ENCODE data around the gene ERC2.

ERC2 gene

DNA sequence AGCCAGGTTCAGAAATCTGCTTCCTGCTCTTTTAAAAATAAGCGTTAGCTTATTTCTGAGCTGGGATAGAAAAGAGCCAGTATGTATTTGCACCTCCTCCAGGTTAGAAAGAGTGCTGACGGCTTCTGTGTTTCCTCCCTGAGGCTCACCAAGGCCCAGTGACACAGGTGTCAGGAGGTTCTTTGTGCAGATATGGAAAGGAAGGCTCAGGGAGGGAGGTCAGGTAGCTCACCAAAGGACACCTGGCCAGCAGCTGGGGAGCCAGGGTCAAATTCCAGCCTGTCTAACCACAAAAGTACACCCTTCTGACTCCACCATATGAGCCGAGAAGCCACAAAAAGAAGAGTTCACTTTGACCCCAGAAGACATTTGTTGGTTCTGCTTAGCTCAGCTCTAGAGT, 780.1 kb downstream of the ERC2 start:
- Histone ChIP-seq H3K9me3 (ENCODE audit: control insufficient read depth in 2 of 2, low read length in 2 of 2) (no peaks in the 10 kb centered on the region), H3K4me3 (ENCODE audit: low read length in 2 of 2) (no peak overlapping the region), H3K9ac (ENCODE audit: low read depth in 1 of 2, low read length in 2 of 2) (no peak overlapping the region), H3K27ac (ENCODE audit: low read depth in 2 of 2, low read length in 2 of 2) (no peak overlapping the region), H3K4me1 (ENCODE audit: control insufficient read depth in 2 of 2, insufficient read depth in 2 of 2, low read length in 2 of 2) (peaks cover 0 to 2% of the 10 kb centered on the region in 2 donors), H3K27me3 (ENCODE audit: control insufficient read depth in 2 of 2, insufficient read depth in 2 of 2, low read length in 2 of 2) (no peaks in the 10 kb centered on the region), H3K36me3 (ENCODE audit: control insufficient read depth in 2 of 2, insufficient read depth in 2 of 2, low read length in 2 of 2) (no peaks in the 10 kb centered on the region)

GRCh38 chr3:55687526-55687925, 780.7 kb downstream of the ERC2 start:
- Histone ChIP-seq H3K27me3 (ENCODE audit: control insufficient read depth in 2 of 2, insufficient read depth in 2 of 2, low read length in 2 of 2) (no peaks in the 10 kb centered on the region), H3K4me3 (ENCODE audit: low read length in 2 of 2) (no peak overlapping the region), H3K36me3 (ENCODE audit: control insufficient read depth in 2 of 2, insufficient read depth in 2 of 2, low read length in 2 of 2) (no peaks in the 10 kb centered on the region), H3K4me1 (ENCODE audit: control insufficient read depth in 2 of 2, insufficient read depth in 2 of 2, low read length in 2 of 2) (peaks cover 0 to 2% of the 10 kb centered on the region in 2 donors), H3K9me3 (ENCODE audit: control insufficient read depth in 2 of 2, low read length in 2 of 2) (no peaks in the 10 kb centered on the region), H3K27ac (ENCODE audit: low read depth in 2 of 2, low read length in 2 of 2) (no peak overlapping the region), H3K9ac (ENCODE audit: low read depth in 1 of 2, low read length in 2 of 2) (no peak overlapping the region)

- Histone ChIP-seq H3K27ac (ENCODE audit: low read depth in 2 of 2, low read length in 2 of 2) (no peak overlapping the region), H3K4me1 (ENCODE audit: control insufficient read depth in 2 of 2, insufficient read depth in 2 of 2, low read length in 2 of 2) (peaks cover 0 to 2% of the 10 kb centered on the region in 2 donors), H3K9me3 (ENCODE audit: control insufficient read depth in 2 of 2, low read length in 2 of 2) (no peaks in the 10 kb centered on the region), H3K27me3 (ENCODE audit: control insufficient read depth in 2 of 2, insufficient read depth in 2 of 2, low read length in 2 of 2) (no peaks in the 10 kb centered on the region), H3K4me3 (ENCODE audit: low read length in 2 of 2) (no peak overlapping the region), H3K9ac (ENCODE audit: low read depth in 1 of 2, low read length in 2 of 2) (no peak overlapping the region), H3K36me3 (ENCODE audit: control insufficient read depth in 2 of 2, insufficient read depth in 2 of 2, low read length in 2 of 2) (no peaks in the 10 kb centered on the region)
Measured at GRCh38 chr3:55686426-55687254, 781.6 kb downstream of the ERC2 start.

DNA sequence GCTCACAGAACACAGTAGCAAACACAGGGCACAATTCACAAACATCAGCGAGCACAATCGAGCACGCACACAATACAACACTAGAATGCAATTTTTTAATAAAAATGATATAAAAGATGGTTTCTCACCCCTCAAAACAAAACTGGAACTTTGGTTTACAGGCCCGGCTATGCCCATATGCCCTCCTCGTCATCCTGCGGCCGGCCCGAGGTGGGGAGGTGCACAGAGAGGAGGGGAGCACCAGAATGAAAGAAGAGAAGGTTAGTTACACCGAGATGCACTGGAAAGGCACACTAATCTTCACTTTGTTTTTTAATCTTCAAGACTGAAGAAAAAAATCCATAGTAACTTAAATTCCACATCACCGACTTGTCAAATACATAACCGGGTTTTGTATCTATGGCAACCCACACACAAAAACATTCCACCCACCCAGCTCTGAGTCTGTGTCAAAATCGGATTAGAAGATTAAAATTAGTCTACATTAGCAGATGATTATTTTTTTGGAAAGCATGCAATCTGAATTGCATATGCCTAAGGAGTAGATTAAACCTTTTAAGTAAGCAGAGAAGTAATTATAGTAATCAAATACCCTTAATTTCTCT, 784.5 kb downstream of the ERC2 start:
- Histone ChIP-seq H3K9ac (ENCODE audit: low read depth in 1 of 2, low read length in 2 of 2) (no peak overlapping the region), H3K27me3 (ENCODE audit: control insufficient read depth in 2 of 2, insufficient read depth in 2 of 2, low read length in 2 of 2) (no peaks in the 10 kb centered on the region), H3K27ac (ENCODE audit: low read depth in 2 of 2, low read length in 2 of 2) (no peak overlapping the region)

GRCh38 chr3:55682461-55682860, 785.8 kb downstream of the ERC2 start:
- Histone ChIP-seq H3K27me3 (ENCODE audit: control insufficient read depth in 2 of 2, insufficient read depth in 2 of 2, low read length in 2 of 2) (no peaks in the 10 kb centered on the region), H3K36me3 (ENCODE audit: control insufficient read depth in 2 of 2, insufficient read depth in 2 of 2, low read length in 2 of 2) (no peaks in the 10 kb centered on the region), H3K4me1 (ENCODE audit: control insufficient read depth in 2 of 2, insufficient read depth in 2 of 2, low read length in 2 of 2) (peaks cover 0 to 2% of the 10 kb centered on the region in 2 donors), H3K27ac (ENCODE audit: low read depth in 2 of 2, low read length in 2 of 2) (no peak overlapping the region), H3K9ac (ENCODE audit: low read depth in 1 of 2, low read length in 2 of 2) (no peak overlapping the region), H3K9me3 (ENCODE audit: control insufficient read depth in 2 of 2, low read length in 2 of 2) (no peaks in the 10 kb centered on the region), H3K4me3 (ENCODE audit: low read length in 2 of 2) (no peak overlapping the region)

More for the DNA sequence above, 784.5 kb downstream of the ERC2 start:
- Histone ChIP-seq H3K4me3 (ENCODE audit: low read length in 2 of 2) (no peak overlapping the region), H3K36me3 (ENCODE audit: control insufficient read depth in 2 of 2, insufficient read depth in 2 of 2, low read length in 2 of 2) (no peaks in the 10 kb centered on the region), H3K4me1 (ENCODE audit: control insufficient read depth in 2 of 2, insufficient read depth in 2 of 2, low read length in 2 of 2) (peaks cover 0 to 2% of the 10 kb centered on the region in 2 donors), H3K9me3 (ENCODE audit: control insufficient read depth in 2 of 2, low read length in 2 of 2) (no peaks in the 10 kb centered on the region)

- no peaks in the 10 kb centered on the region for H3K36me3 ChIP-seq (ENCODE audit: control insufficient read depth in 2 of 2, insufficient read depth in 2 of 2, low read length in 2 of 2)
- H3K27me3 ChIP-seq (ENCODE audit: control insufficient read depth in 2 of 2, insufficient read depth in 2 of 2, low read length in 2 of 2) = no peaks in the 10 kb centered on the region
- no peaks in the 10 kb centered on the region for H3K9me3 ChIP-seq (ENCODE audit: control insufficient read depth in 2 of 2, low read length in 2 of 2)
- H3K4me1 ChIP-seq (ENCODE audit: control insufficient read depth in 2 of 2, insufficient read depth in 2 of 2, low read length in 2 of 2) = no peaks in the 10 kb centered on the region
- H3K27ac ChIP-seq (ENCODE audit: low read depth in 2 of 2, low read length in 2 of 2) = no peak overlapping the region
- no peak overlapping the region for H3K9ac ChIP-seq (ENCODE audit: low read depth in 1 of 2, low read length in 2 of 2)
- H3K4me3 ChIP-seq (ENCODE audit: low read length in 2 of 2) = no peak overlapping the region
Measured at GRCh38 chr3:55678546-55679216, 789.6 kb downstream of the ERC2 start.

DNA sequence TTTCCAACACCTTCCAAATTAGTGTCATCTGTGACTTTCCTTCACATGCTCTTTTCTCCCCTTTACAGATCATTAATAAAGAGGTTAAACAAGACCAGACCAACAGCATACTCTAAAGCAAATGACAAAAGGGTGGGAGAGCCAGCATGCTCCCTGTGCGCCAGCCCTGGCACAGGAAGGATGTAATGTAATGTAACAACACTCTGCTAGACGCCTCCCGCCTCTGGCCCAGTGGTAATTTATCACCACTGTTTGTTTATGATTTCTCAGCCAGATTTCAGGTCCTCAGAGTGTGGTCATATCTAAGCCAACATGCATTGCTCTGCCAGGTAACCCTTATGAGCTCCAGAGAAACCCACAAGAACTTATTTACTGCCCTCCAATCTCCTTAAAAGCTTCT, 791.6 kb downstream of the ERC2 start:
- no peaks in the 10 kb centered on the region for H3K9me3 ChIP-seq (ENCODE audit: control insufficient read depth in 2 of 2, low read length in 2 of 2)
- no peak overlapping the region for H3K27ac ChIP-seq (ENCODE audit: low read depth in 2 of 2, low read length in 2 of 2)
- peaks cover 0 to 3% of the 10 kb centered on the region in 2 donors for H3K4me1 ChIP-seq (ENCODE audit: control insufficient read depth in 2 of 2, insufficient read depth in 2 of 2, low read length in 2 of 2)
- H3K27me3 ChIP-seq (ENCODE audit: control insufficient read depth in 2 of 2, insufficient read depth in 2 of 2, low read length in 2 of 2) = no peaks in the 10 kb centered on the region
- H3K9ac ChIP-seq (ENCODE audit: low read depth in 1 of 2, low read length in 2 of 2) = no peak overlapping the region
- no peaks in the 10 kb centered on the region for H3K36me3 ChIP-seq (ENCODE audit: control insufficient read depth in 2 of 2, insufficient read depth in 2 of 2, low read length in 2 of 2)
- H3K4me3 ChIP-seq (ENCODE audit: low read length in 2 of 2) = no peak overlapping the region

DNA sequence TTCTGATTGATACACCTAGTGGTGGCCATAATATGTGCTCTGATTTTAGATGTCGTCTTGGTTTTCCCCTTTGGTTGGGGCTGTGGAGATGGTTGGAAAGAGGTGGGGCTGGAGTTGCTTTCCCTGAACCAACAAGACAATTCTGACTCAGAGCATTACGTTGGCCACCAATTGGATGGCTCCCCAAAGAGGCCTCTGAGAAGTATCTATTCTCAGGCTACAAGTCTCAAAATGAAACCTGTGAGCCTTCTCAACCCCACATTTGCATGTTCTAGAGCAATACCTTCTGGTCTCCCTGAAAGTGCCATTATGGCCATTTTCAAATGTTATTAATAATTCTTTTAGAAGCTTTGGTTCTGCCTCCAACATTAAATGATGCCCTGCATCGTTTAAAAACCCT, 792.8 kb downstream of the ERC2 start:
- no peak overlapping the region for H3K9ac ChIP-seq (ENCODE audit: low read depth in 1 of 2, low read length in 2 of 2)
- H3K4me3 ChIP-seq (ENCODE audit: low read length in 2 of 2) = no peak overlapping the region
- peaks cover 0 to 3% of the 10 kb centered on the region in 2 donors for H3K4me1 ChIP-seq (ENCODE audit: control insufficient read depth in 2 of 2, insufficient read depth in 2 of 2, low read length in 2 of 2)
- no peaks in the 10 kb centered on the region for H3K27me3 ChIP-seq (ENCODE audit: control insufficient read depth in 2 of 2, insufficient read depth in 2 of 2, low read length in 2 of 2)
- H3K27ac ChIP-seq (ENCODE audit: low read depth in 2 of 2, low read length in 2 of 2) = no peak overlapping the region
- no peaks in the 10 kb centered on the region for H3K36me3 ChIP-seq (ENCODE audit: control insufficient read depth in 2 of 2, insufficient read depth in 2 of 2, low read length in 2 of 2)
- H3K9me3 ChIP-seq (ENCODE audit: control insufficient read depth in 2 of 2, low read length in 2 of 2) = no peaks in the 10 kb centered on the region

- no peak overlapping the region for H3K27ac ChIP-seq (ENCODE audit: low read depth in 2 of 2, low read length in 2 of 2)
- no peak overlapping the region for H3K4me3 ChIP-seq (ENCODE audit: low read length in 2 of 2)
- H3K36me3 ChIP-seq (ENCODE audit: control insufficient read depth in 2 of 2, insufficient read depth in 2 of 2, low read length in 2 of 2) = no peaks in the 10 kb centered on the region
- no peaks in the 10 kb centered on the region for H3K27me3 ChIP-seq (ENCODE audit: control insufficient read depth in 2 of 2, insufficient read depth in 2 of 2, low read length in 2 of 2)
- H3K9ac ChIP-seq (ENCODE audit: low read depth in 1 of 2, low read length in 2 of 2) = no peak overlapping the region
- no peaks in the 10 kb centered on the region for H3K9me3 ChIP-seq (ENCODE audit: control insufficient read depth in 2 of 2, low read length in 2 of 2)
- H3K4me1 ChIP-seq (ENCODE audit: control insufficient read depth in 2 of 2, insufficient read depth in 2 of 2, low read length in 2 of 2) = peaks cover 0 to 3% of the 10 kb centered on the region in 2 donors
Measured at GRCh38 chr3:55673764-55674163, 794.5 kb downstream of the ERC2 start.

DNA sequence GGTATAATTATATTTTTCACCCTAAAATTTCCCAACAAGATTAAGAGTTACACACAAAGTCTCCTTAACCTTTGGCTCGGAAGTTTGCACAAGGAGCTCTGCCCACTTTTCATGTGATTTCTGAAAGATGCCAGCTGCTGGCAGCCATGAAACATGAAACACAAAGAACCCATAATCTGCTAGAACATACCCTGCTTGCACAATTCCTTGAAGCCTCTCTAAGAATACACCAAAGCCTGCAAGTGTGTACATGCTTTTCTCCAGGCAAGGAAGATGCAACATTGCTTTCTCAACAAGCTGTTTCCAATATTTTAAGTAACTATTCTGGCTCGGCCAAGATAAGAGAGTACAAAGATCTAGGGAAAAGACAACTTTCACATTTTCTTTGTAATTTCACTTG, 799.1 kb downstream of the ERC2 start:
- Histone ChIP-seq H3K4me3 (ENCODE audit: low read length in 2 of 2) (no peak overlapping the region), H3K27ac (ENCODE audit: low read depth in 2 of 2, low read length in 2 of 2) (no peak overlapping the region), H3K9me3 (ENCODE audit: control insufficient read depth in 2 of 2, low read length in 2 of 2) (no peaks in the 10 kb centered on the region), H3K9ac (ENCODE audit: low read depth in 1 of 2, low read length in 2 of 2) (no peak overlapping the region), H3K4me1 (ENCODE audit: control insufficient read depth in 2 of 2, insufficient read depth in 2 of 2, low read length in 2 of 2) (peaks cover 0 to 3% of the 10 kb centered on the region in 2 donors), H3K27me3 (ENCODE audit: control insufficient read depth in 2 of 2, insufficient read depth in 2 of 2, low read length in 2 of 2) (peaks cover 0 to 3% of the 10 kb centered on the region in 2 donors), H3K36me3 (ENCODE audit: control insufficient read depth in 2 of 2, insufficient read depth in 2 of 2, low read length in 2 of 2) (no peaks in the 10 kb centered on the region)
